H9 (cell line): ENCODE data around the gene ZC3H6. TPM values are rescaled to one million over a fixed set of nuclear protein-coding genes. Genes with fewer than 3 reads are reported as not detected.
A peak's percentile ranks its signal among the peaks of the same experiment; 100 is the strongest.

ENCODE experiments used
- DNase-seq: peaks from one replicate; pipeline ENCODE4 v3.0.0-alpha.2; 2017
- H2AFZ ChIP-seq: one replicate; pipeline ENCODE4 v1.6.1; 2013; ENCODE audit warnings: mild to moderate bottlenecking, low read length, control low read depth, moderate library complexity
- H2AK5ac ChIP-seq: 2 replicates; pipeline ENCODE4 v1.6.1; 2013; ENCODE audit warnings: low read length, control low read depth, mixed read lengths; ENCODE audit not compliant: insufficient read length
- H2BK120ac ChIP-seq: one replicate; pipeline ENCODE4 v1.6.1; 2013; ENCODE audit warnings: low read depth, mild to moderate bottlenecking, low read length, control low read depth, inconsistent platforms; ENCODE audit not compliant: poor library complexity, severe bottlenecking
- H2BK12ac ChIP-seq: 2 replicates; pipeline ENCODE4 v1.6.1; 2013; ENCODE audit warnings: low read length, control low read depth, mixed read lengths, low read depth; ENCODE audit not compliant: insufficient read length
- H2BK15ac ChIP-seq: 2 replicates; pipeline ENCODE4 v1.6.1; 2013; ENCODE audit warnings: low read depth, low read length, control low read depth
- H2BK20ac ChIP-seq: one replicate; pipeline ENCODE4 v1.6.1; 2013; ENCODE audit warnings: low read depth, mild to moderate bottlenecking, low read length, control low read depth, inconsistent platforms; ENCODE audit not compliant: poor library complexity, severe bottlenecking
- H2BK5ac ChIP-seq: 2 replicates; pipeline ENCODE4 v1.6.1; 2013; ENCODE audit warnings: low read length, control low read depth, mixed read lengths; ENCODE audit not compliant: insufficient read length
- H3K14ac ChIP-seq: 2 replicates; pipeline ENCODE4 v1.6.1; 2013; ENCODE audit warnings: low read length, control low read depth; ENCODE audit not compliant: insufficient read depth
- H3K18ac ChIP-seq: 2 replicates; pipeline ENCODE4 v1.6.1; 2013; ENCODE audit warnings: low read depth, mild to moderate bottlenecking, mixed read lengths, low read length, control low read depth; ENCODE audit not compliant: insufficient read length
- H3K23ac ChIP-seq: 2 replicates; pipeline ENCODE4 v1.6.1; 2013; ENCODE audit warnings: low read length, control low read depth, mixed read lengths, low read depth; ENCODE audit not compliant: insufficient read length
- H3K23me2 ChIP-seq: 2 replicates; pipeline ENCODE4 v1.6.1; 2013; ENCODE audit warnings: low read depth, mild to moderate bottlenecking, mixed read lengths, low read length, control low read depth; ENCODE audit not compliant: insufficient read length, poor library complexity, severe bottlenecking
- H3K27ac ChIP-seq: 2 replicates; pipeline ENCODE4 v1.5.1; 2013; ENCODE audit warnings: low read length, control low read depth, mixed read lengths, low read depth; ENCODE audit not compliant: insufficient read length
- H3K27me3 ChIP-seq: 2 replicates; pipeline ENCODE4 v1.6.1; 2013; ENCODE audit warnings: low read length, control low read depth, inconsistent platforms; ENCODE audit not compliant: insufficient read depth
- H3K4ac ChIP-seq: 2 replicates; pipeline ENCODE4 v1.6.1; 2013; ENCODE audit warnings: low read depth, mild to moderate bottlenecking, control low read depth, inconsistent platforms, low read length, moderate library complexity
- H3K4me1 ChIP-seq: 2 replicates; pipeline ENCODE4 v1.6.1; 2013; ENCODE audit warnings: low read length, control low read depth, inconsistent platforms; ENCODE audit not compliant: insufficient read depth
- H3K4me2 ChIP-seq: 2 replicates; pipeline ENCODE4 v1.6.1; 2013; ENCODE audit warnings: low read length, control low read depth, mixed read lengths; ENCODE audit not compliant: insufficient read length, insufficient read depth
- H3K56ac ChIP-seq: 2 replicates; pipeline ENCODE4 v1.6.1; 2013; ENCODE audit warnings: low read depth, mild to moderate bottlenecking, mixed read lengths, low read length, control low read depth; ENCODE audit not compliant: insufficient read length
- H3K79me1 ChIP-seq: 2 replicates; pipeline ENCODE4 v1.6.1; 2013; ENCODE audit warnings: low read depth, mild to moderate bottlenecking, moderate library complexity, low read length, control low read depth, inconsistent platforms; ENCODE audit not compliant: insufficient read depth, poor library complexity, severe bottlenecking
- H3K79me2 ChIP-seq: 2 replicates; pipeline ENCODE4 v1.6.1; 2013; ENCODE audit warnings: low read length, control low read depth, inconsistent platforms; ENCODE audit not compliant: insufficient read depth
- H3K9ac ChIP-seq: 2 replicates; pipeline ENCODE4 v1.6.1; 2013; ENCODE audit warnings: low read length, control low read depth, mixed read lengths; ENCODE audit not compliant: insufficient read length; ENCODE audit errors: extremely low read depth
- H3K9me3 ChIP-seq: one replicate; pipeline ENCODE4 v1.6.1; 2013; ENCODE audit warnings: low read depth, low read length, inconsistent platforms; ENCODE audit not compliant: control insufficient read depth
- H3T11ph ChIP-seq: one replicate; pipeline ENCODE4 v1.6.1; 2013; ENCODE audit warnings: mild to moderate bottlenecking, low read length, control low read depth, inconsistent platforms
- H4K20me1 ChIP-seq: one replicate; pipeline ENCODE4 v1.6.1; 2013; ENCODE audit not compliant: control insufficient read depth, insufficient read length, insufficient read depth
- H4K5ac ChIP-seq: 2 replicates; pipeline ENCODE4 v1.6.1; 2013; ENCODE audit warnings: low read depth, mild to moderate bottlenecking, mixed read lengths, low read length, control low read depth; ENCODE audit not compliant: insufficient read length
- H4K8ac ChIP-seq: replicated peaks from 2 replicates; pipeline ENCODE4 v1.6.1; 2013; ENCODE audit warnings: low read length, control low read depth, mixed read lengths, low read depth; ENCODE audit not compliant: insufficient read length
- H4K91ac ChIP-seq: 2 replicates; pipeline ENCODE4 v1.6.1; 2013; ENCODE audit warnings: low read depth, mild to moderate bottlenecking, moderate library complexity, mixed read lengths, low read length, control low read depth; ENCODE audit not compliant: insufficient read length
- H3K27ac Mint-ChIP-seq, 3 experiments: 2 replicates in 2 of 3; 3 replicates in 1 of 3; pipeline ENCODE4 v1.8.0; 2020 to 2021; ENCODE audit warnings: mixed read lengths in 3 of 3, mild to moderate bottlenecking in 1 of 3, moderate library complexity in 1 of 3
- H3K27me3 Mint-ChIP-seq: 2 replicates; pipeline ENCODE4 v1.8.0; 2021; ENCODE audit warnings: low read depth, mild to moderate bottlenecking, moderate library complexity, mixed read lengths
- H3K36me3 Mint-ChIP-seq, 3 experiments: 2 replicates in 2 of 3; 3 replicates in 1 of 3; pipeline ENCODE4 v1.8.0; 2020 to 2021; ENCODE audit warnings: low read depth in 3 of 3, mixed read lengths in 3 of 3; ENCODE audit not compliant: insufficient read depth in 1 of 3
- H3K4me1 Mint-ChIP-seq, 2 experiments: 2 replicates each; pipeline ENCODE4 v1.8.0; 2020; ENCODE audit warnings: mixed read lengths in 2 of 2
- H3K4me3 Mint-ChIP-seq, 2 experiments: 2 replicates in 1 of 2; 3 replicates in 1 of 2; pipeline ENCODE4 v1.8.0; 2020 to 2021; ENCODE audit warnings: mild to moderate bottlenecking in 2 of 2, mixed read lengths in 2 of 2, moderate library complexity in 1 of 2
- H3K9me3 Mint-ChIP-seq, 2 experiments: 2 replicates in 1 of 2; 3 replicates in 1 of 2; pipeline ENCODE4 v1.8.0; 2020; ENCODE audit warnings: mild to moderate bottlenecking in 2 of 2, mixed read lengths in 2 of 2, moderate library complexity in 1 of 2
- CTCF ChIP-seq: fragments of 200-600 bp; sonication (generic); conservative IDR thresholded peaks from 3 replicates; pipeline ENCODE4 v1.8.0; 2021; ENCODE audit warnings: antibody characterized with exemption, mild to moderate bottlenecking
- WGBS: extraction: QIAGEN DNeasy Blood & Tissue Kit; methylation state at CpG from one replicate; pipeline ENCODE4 v1.1.7; 2013; ENCODE audit warnings: missing lambda C conversion rate, low lambda C conversion rate, mixed read lengths; ENCODE audit not compliant: insufficient read length; ENCODE audit errors: extremely low coverage; 5-methylcytosine and 5-hydroxymethylcytosine counted together
- total RNA-seq: library from RNA; stranded (reverse); gene quantifications from 2 replicates; pipeline ENCODE4 v1.2.1, GENCODE V29; 2021

ZC3H6 gene
- total RNA-seq, 1 experiment from 2014 or later = 3.5 TPM

GRCh38 chr2:112272669-112273068 is 2.7 kb upstream of the ZC3H6 start:
- peaks cover 13 to 15% of the 10 kb centered on the region in 2 experiments for H3K4me1 Mint-ChIP-seq
- no CpG with 5 or more reads among the region's 5 CpGs for WGBS
- Histone ChIP-seq H3K27me3 (no peaks in the 10 kb centered on the region), H2BK120ac (no peak overlapping the region), H3T11ph (no peak overlapping the region), H3K23ac (no peak overlapping the region), H3K56ac (no peak overlapping the region), H3K23me2 (no peaks in the 10 kb centered on the region), H4K5ac (no peak overlapping the region), H3K4me2 (no peak overlapping the region), H3K4me1 (no peaks in the 10 kb centered on the region), H3K9ac (no peak overlapping the region), H4K91ac (no peak overlapping the region), H2BK12ac (no peak overlapping the region), H4K8ac (no peak overlapping the region), H2BK15ac (no peak overlapping the region), H3K27ac (no peak overlapping the region), H3K14ac (no peak overlapping the region), H2BK5ac (no peak overlapping the region), H4K20me1 (no peaks in the 10 kb centered on the region), H3K79me2 (no peaks in the 10 kb centered on the region), H2AK5ac (no peak overlapping the region), H3K79me1 (no peaks in the 10 kb centered on the region), H2AFZ (no peak overlapping the region), H3K4ac (no peak overlapping the region), H3K18ac (no peak overlapping the region), H3K9me3 (no peaks in the 10 kb centered on the region), H2BK20ac (no peak overlapping the region)
- H3K9me3 Mint-ChIP-seq = peaks cover 6% of the 10 kb centered on the region in 2 experiments; a peak in 4 of 5 replicates
- H3K27me3 Mint-ChIP-seq = no peaks in the 10 kb centered on the region
- H3K27ac Mint-ChIP-seq = peak overlapping the region in 1 of 3 experiments; percentile 49; a peak in 2 of 7 replicates
- peaks cover 0 to 7% (median 0%) of the 10 kb centered on the region in 3 experiments; a peak in 3 of 7 replicates for H3K36me3 Mint-ChIP-seq
- no peak for TF ChIP-seq CTCF
- DNase-seq = no peak
- H3K4me3 Mint-ChIP-seq = no peak overlapping the region
